ENCODE data around the gene PHLDB2. TPM values are rescaled to one million over a fixed set of nuclear protein-coding genes. Genes with fewer than 3 reads are reported as not detected.

The PHLDB2 gene
- total and polyA plus RNA-seq, 10 of the 15 experiments (the other 5 are each of a cell fraction or from before 2014, with no cell fraction given): 0.03 to 0.67 (median 0.40) TPM

DNA sequence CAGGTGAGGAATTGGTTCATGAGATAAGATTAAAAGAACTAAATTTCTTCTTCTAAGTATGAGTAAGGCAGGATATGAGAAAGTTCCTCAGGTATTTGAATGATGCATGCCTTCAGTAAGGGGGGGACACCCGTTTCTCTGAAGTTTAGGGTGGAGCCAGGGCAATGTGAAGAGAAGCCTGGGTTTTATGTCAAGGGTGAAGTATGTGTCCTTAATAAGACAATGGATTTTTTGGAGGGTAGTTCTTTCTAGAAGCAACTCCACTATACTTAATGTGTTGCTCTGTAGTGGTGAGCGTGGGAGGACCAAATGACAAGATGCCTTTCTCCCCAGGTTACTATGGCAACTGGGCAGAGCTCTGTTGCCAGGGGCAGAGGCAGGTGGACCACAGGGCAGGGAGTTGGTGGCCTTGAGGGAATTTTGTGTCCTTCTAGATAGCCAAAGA lies 44.0 kb downstream of the PHLDB2 start:
- no peak overlapping the region for H2AFZ ChIP-seq (ENCODE audit: control insufficient read depth, low read depth, low read length)
- H3K27me3 ChIP-seq (replicated peaks in 1 of 2; ENCODE audit: control insufficient read depth in 2 of 2, insufficient read depth in 2 of 2, low read length in 1 of 2): no peaks in the 10 kb centered on the region
- ChIA-PET POLR2A (no interaction called here), CTCF (interaction anchor here (0.6 to 1.6 kb wide), 3 partner anchors 20 to 684 kb away, joined by 3 to 5 read pairs (median 4); no protein-coding TSS in a partner anchor), SMC1A (ENCODE audit: uncharacterized antibody, unreplicated experiment) (interaction anchor here (0.6 to 1.2 kb wide), 4 partner anchors 9 to 110 kb away, joined by 3 to 4 read pairs (median 3); no protein-coding TSS in a partner anchor), RAD21 (ENCODE audit: unreplicated experiment) (interaction anchor here (0.7 kb wide), 1 partner anchor 9 kb away, joined by 4 read pairs; no protein-coding TSS in a partner anchor)
- H3K9me3 ChIP-seq (replicated peaks; ENCODE audit: control insufficient read depth, insufficient read depth, low read length): no peaks in the 10 kb centered on the region
- no peaks in the 10 kb centered on the region for H3K4me1 ChIP-seq (ENCODE audit: control insufficient read depth, insufficient read depth, low read length)
- in situ Hi-C loops (cut with MboI) (no loop called here), intact Hi-C loops (cut with micrococcal nuclease; ENCODE audit: unreplicated experiment) (no loop called here)
- TF ChIP-seq ZSCAN29 (IDR thresholded peaks at IDR 0.05): no peak
- no peak for TF ChIP-seq SRF (IDR thresholded peaks at IDR 0.05; ENCODE audit: low read depth in 2 of 2, low read length in 2 of 2)
- no peak for TF ChIP-seq RCOR1 (conservative IDR thresholded peaks at IDR 0.05; ENCODE audit: low read depth, low read length)
- peak; percentile 45; the same call in 1 of the 2 replicates for TF ChIP-seq RFX5 (IDR thresholded peaks at IDR 0.05; ENCODE audit: low read depth, low read length)
- TF ChIP-seq IRF4 (IDR thresholded peaks at IDR 0.05; ENCODE audit: low read depth, low read length): no peak
- no peak for TF ChIP-seq EGR1 (IDR thresholded peaks at IDR 0.05; ENCODE audit: borderline replicate concordance in 1 of 2, low read depth in 2 of 2, low read length in 2 of 2)
- no peak for TF ChIP-seq MTA3 (IDR thresholded peaks at IDR 0.05; ENCODE audit: borderline replicate concordance, low read length)
- TF ChIP-seq, protein P1, sequence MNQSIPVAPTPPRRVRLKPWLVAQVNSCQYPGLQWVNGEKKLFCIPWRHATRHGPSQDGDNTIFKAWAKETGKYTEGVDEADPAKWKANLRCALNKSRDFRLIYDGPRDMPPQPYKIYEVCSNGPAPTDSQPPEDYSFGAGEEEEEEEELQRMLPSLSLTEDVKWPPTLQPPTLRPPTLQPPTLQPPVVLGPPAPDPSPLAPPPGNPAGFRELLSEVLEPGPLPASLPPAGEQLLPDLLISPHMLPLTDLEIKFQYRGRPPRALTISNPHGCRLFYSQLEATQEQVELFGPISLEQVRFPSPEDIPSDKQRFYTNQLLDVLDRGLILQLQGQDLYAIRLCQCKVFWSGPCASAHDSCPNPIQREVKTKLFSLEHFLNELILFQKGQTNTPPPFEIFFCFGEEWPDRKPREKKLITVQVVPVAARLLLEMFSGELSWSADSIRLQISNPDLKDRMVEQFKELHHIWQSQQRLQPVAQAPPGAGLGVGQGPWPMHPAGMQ (IDR thresholded peaks at IDR 0.05; ENCODE audit: borderline replicate concordance): no peak
- peak; percentile 72 for TF ChIP-seq BMI1 (IDR thresholded peaks at IDR 0.05; ENCODE audit: borderline replicate concordance)
- TF ChIP-seq, protein P2, sequence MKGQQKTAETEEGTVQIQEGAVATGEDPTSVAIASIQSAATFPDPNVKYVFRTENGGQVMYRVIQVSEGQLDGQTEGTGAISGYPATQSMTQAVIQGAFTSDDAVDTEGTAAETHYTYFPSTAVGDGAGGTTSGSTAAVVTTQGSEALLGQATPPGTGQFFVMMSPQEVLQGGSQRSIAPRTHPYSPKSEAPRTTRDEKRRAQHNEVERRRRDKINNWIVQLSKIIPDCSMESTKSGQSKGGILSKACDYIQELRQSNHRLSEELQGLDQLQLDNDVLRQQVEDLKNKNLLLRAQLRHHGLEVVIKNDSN (IDR thresholded peaks at IDR 0.05; ENCODE audit: borderline replicate concordance, extremely low read length, insufficient read depth, low read depth, low read length): no peak
- TF ChIP-seq HDAC2 (IDR thresholded peaks at IDR 0.05): no peak
- no TSS peak for BruUV-seq (replicated peaks)
- H3K4me2 ChIP-seq (ENCODE audit: control insufficient read depth, insufficient read depth): no peak overlapping the region
- H3K9ac ChIP-seq (ENCODE audit: control insufficient read depth, insufficient read depth, low read length): no peak overlapping the region
- no peak overlapping the region for H3K27ac ChIP-seq (ENCODE audit: control insufficient read depth, insufficient read depth)
- DNase-seq (ENCODE audit: low read depth, low spot score) (no peak), FAIRE-seq (no peak), ATAC-seq (peak; percentile 34)
- H3K4me3 ChIP-seq: no peak overlapping the region
- H3K79me2 ChIP-seq (ENCODE audit: control insufficient read depth, insufficient read depth, low read length): no peaks in the 10 kb centered on the region
- WGBS (ENCODE audit: insufficient coverage, insufficient replicate concordance, low lambda C conversion rate, missing lambda C conversion rate): 41% methylated on average over 2 of the region's 2 CpGs
- H3K36me3 ChIP-seq (ENCODE audit: control insufficient read depth in 2 of 2, insufficient read depth in 2 of 2, low read length in 1 of 2): no peaks in the 10 kb centered on the region
- H4K20me1 ChIP-seq (ENCODE audit: control insufficient read depth, insufficient read depth): no peaks in the 10 kb centered on the region
